ENCODE results near the gene ANAPC16.
A peak's percentile ranks its signal among the peaks of the same experiment; 100 is the strongest.
"Not testable (repeated sequence)": the region's sequence is repeated elsewhere in the genome, so short reads cannot be mapped to it uniquely, and the experiment has no call there.

The ANAPC16 gene

DNA sequence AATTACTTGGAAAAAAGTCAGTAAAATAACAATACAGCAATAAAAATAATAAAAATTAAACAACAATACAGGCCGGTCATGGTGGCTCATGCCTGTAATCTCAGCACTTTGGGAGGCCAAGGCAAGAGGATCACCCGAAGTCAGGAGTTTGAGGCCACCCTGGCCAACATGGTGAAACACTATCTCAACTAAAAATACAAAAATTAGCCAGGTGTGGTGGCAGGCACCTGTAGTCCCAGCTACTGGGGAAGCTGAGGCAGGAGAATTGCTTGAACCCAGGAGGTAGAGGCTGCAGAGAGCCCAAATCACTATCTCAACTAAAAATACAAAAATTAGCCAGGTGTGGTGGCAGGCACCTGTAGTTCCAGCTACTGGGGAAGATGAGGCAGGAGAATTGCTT, 4.0 kb upstream of the ANAPC16 start:
- DNase-seq (ENCODE audit: low spot score): not testable (repeated sequence)

DNA sequence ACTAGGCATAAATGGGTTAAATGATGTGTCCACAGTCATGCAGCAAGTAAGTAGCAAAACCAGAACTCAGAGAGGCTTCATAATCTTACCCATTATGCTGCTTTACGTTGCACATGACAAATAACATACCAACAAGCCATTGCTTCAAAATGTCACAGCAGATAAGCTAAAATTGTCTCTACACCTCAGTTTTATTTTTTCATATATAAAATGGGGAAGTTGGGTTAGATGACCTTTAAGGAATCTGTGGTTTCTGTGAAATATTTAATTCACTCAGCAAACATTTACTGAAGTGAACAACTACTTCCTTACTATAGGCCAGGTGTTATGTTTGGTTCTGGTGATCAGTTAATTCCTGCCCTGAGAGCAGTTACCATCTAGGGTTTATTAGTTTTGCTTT, 2.5 kb downstream of the ANAPC16 start:
- no peak for DNase-seq (ENCODE audit: low spot score)

DNA sequence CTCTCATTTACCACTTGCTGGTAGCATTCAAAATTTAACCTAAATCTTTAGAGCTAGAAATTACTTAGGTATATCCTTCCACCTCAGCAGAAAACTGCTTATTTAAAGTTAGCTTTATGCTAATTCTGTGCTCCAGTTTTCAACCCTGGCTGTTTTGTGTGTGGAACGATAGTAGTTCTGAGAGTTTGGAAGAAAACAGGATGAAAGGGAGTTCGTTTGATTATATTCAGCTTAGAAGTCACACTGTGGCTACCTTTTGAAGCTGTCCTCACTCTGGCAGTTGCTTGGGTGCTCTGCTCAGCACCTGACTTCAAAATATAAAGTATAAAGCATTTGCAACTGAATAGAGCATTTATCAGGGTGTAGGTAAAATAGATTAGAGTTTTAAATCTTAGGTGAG, 2.9 kb downstream of the ANAPC16 start:
- DNase-seq (ENCODE audit: low spot score): no peak

DNA sequence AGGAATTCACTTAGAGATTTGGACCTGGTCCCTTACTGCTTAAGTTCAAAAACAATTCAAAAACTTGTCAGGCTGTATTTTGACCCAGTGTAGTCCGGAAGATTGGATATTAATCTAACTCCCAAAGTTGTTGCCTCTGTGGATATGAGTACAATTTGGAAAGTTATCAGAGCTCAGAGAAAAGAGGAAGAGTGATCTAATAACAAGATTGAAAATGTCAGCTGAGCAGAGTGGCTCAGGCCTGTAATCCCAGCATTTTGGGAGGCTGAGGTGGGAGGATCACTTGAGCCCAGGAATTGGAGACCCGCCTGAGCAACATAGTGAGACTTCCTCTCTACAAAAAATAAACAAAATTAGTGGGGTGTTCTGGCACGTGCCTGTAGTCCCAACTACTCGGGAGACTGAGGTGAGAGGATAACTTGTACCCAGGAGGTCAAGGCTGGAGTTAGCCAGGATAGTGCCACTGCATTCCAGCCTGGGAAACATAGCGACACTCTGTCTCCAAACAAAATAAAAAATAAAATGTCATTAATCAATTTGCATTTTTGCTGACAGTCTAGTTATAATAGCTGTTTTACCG, 3.5 kb downstream of the ANAPC16 start:
- no peak for DNase-seq (ENCODE audit: low spot score)

DNA sequence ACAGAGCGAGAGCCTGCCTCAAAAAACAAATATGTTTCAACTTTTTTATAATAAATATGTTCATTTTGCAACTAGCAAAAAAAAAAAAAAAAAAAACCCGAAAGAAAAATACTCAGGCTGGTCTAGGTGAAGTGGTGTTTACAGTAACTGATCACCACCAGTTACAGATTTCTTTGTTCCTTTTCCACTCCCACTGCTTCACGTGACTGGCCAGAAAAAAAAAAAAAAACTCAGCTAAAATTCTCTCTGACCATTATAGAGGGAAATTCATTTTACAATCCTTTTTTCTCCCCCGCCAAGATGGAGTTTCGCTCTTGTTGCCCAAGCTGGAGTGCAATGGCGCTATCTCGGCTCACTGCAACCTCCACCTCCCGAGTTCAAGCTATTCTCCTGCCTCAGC, 4.8 kb downstream of the ANAPC16 start:
- no peak for DNase-seq (ENCODE audit: low spot score)

DNA sequence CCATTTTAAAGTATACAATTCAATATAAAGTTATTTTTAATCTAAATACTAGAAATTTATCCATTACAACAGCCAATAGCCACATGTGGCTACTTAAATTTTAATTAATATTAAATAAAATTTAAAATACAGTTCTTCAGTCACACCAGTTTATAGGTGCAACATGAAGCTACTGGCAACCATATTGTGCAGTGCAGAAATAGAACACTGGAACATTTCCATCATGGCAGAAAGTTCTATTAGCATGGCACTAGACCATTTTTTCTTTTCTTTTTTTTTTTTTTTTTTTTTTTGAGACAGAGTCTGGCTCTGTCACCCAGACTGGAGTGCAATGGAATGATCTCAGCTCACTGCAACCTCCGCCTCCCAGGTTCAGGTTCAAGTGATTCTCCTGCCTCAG, 5.5 kb downstream of the ANAPC16 start:
- no peak for DNase-seq (ENCODE audit: low spot score)

DNA sequence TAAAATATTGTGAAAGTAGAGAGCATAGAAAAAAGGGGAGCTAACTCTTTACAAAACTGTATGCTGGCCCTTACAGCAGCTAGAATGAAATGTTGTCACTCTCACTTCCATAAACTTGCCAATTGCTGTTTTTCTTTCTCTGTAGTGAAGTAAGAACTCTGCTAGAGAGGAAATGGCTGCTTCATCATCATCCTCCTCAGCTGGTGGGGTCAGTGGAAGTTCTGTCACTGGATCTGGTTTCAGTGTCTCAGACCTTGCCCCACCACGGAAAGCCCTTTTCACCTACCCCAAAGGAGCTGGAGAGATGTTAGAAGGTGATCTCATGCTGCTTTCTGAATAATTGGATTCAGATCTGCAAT, 7.9 kb downstream of the ANAPC16 start:
- no peak for DNase-seq (ENCODE audit: low spot score)

DNA sequence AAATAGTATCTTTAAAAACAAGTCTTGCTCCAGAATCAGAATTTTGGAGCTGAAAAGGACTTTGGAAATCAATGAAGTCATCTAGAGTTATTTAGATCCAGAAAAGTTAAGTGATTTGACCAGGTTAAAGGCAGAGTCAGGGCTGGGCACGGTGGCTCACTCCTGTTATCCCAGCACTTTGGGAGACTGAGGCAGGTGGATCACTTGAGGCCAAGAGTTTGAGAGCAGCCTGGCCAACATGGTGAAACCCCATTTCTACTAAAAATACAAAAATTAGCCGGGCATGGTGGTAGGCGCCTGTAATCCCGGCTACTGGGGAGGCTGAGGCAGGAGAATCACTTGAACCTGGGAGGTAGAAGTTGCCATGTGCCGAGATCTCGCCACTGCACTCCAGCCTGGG, 8.4 kb downstream of the ANAPC16 start:
- not testable (repeated sequence) for DNase-seq (ENCODE audit: low spot score)

DNA sequence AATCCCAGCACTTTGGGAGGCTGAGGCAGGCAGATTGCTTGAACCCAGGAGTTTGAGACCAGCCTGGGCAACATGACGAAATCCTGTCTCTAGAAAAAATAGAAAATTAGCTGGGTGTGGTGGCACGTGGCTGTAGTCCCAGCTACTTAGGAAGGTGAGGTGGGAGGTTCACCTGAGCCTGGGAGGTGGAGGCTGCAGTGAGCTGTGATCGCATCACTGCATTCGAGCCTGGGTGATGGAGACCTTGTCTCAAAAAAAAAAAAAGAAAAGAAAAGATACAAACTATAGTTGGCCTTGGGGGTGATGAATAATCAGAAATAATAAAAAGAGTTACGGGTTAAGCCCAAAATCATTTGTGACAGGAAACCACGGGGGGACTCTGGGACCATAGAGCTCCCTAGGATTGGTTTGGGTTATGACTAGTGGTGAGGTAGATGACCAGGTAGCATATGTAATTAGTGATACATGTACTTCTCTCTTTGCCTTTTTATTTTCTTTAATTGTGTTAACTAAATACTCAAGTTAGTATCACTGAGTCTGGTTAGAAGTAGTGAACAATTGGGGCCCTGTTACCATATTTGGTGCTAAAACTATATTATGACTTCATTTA, 10.7 kb downstream of the ANAPC16 start:
- no peak for DNase-seq (ENCODE audit: low spot score)

DNA sequence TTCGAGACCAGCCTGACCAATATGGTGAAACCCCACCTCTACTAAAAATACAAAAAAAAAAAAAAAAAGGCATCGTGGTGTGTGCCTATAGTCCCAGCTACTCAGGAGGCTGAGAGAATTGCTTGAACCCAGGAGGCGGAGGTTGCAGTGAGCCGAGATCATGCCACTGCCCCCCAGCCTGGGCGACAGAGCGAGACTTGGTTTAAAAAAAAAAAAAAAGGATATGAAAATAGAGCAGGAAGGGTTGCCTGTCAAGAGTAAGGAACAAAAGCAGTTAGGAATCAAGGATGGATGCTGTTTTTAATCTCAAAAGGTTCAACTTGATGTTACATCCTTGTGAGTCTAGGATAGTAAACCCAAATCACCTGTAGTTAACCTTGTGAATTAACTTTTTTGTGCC, 12.0 kb downstream of the ANAPC16 start:
- DNase-seq (ENCODE audit: low spot score): no peak

DNA sequence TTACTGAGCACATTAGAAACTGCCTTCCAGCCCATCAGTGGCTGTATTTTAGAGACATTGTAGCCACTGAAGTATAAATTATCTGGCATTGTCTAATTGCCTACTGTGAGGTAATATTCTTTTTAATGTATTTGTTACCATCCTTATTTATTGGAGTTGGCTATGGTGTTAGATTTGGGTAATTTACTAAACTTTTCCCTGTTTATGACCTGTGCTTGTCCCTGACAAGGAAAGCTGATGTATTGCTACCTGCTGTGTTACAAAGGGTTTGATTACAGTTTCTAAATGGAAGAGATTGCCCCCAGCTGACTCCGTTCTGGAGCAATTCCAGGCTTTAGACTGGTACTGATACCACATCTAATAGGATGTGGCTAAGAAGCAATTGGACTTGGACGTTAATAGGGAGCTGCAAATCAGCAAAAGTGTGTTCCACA, 12.5 kb downstream of the ANAPC16 start:
- no peak for DNase-seq (ENCODE audit: low spot score)

DNA sequence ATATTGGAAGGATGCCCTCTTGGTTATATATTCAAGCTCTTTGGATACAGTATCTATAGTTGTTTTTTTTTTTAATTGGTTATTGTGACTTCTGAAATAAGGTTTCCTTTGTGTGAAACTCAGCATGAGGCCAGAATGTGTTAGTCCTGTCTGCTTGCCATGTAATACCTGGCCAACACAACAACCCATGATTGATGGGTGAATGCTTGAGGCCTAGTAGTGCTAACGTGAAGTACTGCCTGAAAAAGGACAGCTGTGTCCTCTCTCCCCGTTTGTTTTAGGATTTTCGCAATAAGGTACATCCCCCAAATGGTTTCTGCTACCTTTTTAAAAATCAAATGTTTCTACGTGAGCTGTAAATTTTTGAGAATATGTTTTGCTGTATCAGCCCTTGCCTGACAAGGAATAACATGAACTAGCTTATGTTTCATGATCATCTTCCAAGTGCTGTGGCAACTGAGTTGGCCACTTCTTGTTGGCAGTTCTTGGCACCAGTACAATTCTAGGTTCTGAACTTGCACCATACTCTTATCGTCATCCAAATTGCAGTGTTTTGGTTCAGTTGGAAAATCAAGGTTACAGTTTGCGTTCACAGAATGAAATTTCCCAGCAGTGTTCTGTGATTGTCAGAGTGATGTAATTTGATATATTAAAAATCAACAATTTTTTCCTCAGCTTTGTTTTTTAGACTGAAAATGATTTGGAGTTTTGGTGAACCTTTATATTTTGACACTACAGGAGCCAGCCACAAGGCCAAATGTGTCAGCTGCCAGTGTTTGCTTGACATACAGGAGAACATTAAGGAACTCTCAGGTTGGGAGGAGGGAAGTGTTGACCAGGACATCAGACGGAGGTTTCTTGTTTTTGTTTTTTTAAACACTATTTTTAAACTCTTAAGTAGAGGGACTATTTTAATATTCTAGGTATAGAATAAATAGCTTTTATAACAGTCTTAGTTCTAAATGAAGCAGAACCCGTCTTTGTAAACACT, 13.7 kb downstream of the ANAPC16 start:
- DNase-seq (ENCODE audit: low spot score): no peak

DNA sequence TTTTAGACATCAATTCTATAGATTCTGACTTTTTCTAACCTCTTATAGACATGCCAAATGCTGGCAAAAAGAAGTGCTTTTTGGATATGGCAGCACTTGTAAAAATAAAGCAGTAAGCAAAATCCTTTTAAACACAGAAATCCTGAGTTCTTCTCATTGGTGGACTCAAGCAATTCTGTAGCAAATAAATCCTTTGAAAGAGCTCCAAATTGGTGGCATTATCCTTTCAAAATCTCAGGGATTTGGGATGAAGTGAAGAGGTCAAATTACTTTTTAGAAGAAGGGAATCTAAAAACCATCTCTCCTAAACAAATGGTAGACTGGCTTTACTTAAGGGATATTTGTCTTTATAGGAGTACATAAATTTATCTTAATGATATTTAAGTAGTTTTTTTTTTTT, 17.8 kb downstream of the ANAPC16 start:
- no peak for DNase-seq (ENCODE audit: low spot score)

DNA sequence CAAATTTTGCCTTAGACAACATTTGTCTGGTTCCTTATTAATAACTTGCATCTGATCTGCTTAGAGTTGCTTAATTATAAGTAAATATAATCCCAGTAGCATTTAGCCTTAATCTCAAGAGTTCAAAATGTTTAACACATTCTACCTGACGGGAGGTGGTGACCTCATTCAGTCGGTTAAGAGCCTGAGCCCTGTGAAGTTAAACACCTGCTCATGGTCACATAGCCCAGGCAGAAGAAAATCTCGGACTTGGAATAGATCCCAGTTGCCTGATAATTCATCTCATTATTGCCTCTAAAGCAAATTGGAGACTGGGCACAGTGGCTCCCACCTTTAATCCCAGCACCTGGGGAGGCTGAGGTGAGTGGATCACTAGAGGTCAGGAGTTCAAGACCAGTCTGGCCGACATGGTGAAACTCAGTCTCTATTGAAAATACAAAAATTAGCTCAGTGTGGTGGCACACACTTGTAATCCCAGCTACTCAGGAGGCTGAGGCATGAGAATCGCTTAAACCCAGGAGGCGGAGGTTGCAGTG, 18.8 kb downstream of the ANAPC16 start:
- DNase-seq (ENCODE audit: low spot score): no peak

DNA sequence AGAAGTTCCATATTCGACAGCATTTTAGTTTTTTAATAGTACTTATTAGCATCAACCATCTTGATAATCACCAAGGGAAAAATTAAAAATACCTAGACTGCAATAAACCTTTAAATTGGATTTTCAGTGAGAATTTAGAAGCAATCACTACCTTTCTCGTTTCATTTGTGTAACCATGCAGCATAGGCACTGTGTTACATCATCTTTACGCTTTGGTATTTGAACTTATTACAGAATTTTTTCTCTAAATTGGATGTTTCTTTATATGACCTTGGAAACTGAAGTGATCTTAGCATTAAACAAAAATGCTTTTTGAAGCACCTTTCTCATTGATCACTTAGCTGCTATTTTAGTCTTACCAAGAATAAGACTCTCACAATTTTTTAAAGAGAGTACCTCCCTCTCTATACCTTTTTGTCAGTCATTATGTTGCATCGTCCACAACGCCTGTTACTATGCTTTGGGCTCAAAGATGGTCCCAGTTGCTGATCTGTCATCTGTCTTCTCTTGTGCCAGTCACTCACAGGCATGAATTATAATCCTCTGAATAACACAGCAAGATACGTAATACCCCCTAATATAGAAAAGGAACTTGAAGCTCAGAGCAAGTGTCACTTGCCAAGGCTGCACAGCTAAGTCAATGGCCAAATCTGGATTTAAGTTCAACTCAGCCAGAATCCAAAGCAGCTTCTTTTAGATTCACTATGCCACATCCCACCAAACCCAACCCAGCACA, 19.9 kb downstream of the ANAPC16 start:
- DNase-seq (ENCODE audit: low spot score): no peak

DNA sequence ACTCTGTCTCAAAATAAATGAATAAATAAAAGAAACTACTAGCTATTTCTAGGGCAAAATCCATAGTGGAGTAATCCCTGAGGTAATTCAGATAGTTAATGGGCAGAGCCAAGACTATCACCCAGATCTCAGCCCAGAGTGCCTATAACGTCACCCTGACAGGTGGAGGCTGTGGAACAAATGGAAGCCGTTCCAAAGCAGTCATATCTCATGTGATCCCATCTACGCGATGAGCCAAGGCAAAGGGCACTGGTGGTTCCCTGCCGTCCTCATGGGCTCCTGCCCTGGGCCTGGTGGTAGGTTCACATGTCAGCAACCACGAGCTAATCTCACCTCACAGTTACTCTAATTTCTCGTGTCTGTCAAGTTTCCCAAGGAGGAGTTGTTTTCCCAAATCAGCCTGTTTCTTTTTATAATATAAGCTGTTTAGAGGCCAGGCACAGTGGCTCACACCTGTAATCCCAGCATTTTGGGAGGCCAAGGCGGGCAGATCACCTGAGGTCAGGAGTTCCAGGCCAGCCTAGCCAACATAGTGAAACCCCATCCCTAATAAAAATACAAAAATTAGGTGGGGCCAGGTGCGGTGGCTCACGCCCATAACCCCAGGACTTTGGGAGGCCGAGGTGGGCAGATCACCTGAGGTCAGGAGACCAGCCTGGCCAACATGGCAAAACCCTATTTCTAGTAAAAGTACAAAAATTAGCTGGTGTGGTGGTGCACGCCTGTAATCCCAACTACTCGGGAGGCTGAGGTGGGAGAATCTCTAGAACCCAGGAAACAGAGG, 22.8 kb downstream of the ANAPC16 start:
- no peak for DNase-seq (ENCODE audit: low spot score)

DNA sequence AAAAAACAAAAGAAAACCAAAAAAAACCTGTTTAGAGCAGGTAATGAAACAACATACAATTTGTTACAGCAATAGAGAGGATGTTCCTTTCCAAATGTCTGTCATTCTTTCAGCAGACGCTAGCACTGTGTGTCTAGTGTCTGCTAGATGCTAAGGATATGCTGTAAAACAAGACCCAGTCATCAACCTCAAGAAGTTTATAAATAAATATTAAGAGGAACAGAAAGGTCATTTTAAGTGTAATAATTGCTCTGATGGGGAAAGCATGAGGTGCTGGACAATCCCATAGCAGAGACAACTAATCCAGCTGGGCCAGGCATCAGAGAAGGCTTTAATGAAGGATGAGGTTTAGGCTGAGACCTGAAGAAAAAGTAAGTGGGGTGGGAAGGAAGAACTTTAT, 23.6 kb downstream of the ANAPC16 start:
- DNase-seq (ENCODE audit: low spot score): no peak

DNA sequence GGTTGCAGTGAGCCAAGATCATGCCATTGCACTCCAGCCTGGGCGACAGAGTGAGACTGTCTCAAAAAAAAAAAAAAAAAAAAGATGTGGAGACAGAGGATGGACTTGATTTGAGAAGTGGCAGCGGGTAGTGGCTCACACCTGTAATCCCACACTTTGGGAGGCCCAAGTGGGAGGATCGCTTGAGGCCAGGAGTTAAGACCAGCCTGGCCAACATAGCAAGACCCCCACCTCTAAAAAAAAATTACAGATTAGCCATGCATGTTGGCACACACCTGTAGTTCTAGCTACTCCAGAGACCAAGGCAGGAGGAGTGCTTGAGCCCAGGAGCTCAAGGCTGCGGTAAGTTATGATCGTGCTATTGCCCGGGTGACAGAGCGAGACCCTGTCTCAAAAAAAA, 24.6 kb downstream of the ANAPC16 start:
- no peak for DNase-seq (ENCODE audit: low spot score)

DNA sequence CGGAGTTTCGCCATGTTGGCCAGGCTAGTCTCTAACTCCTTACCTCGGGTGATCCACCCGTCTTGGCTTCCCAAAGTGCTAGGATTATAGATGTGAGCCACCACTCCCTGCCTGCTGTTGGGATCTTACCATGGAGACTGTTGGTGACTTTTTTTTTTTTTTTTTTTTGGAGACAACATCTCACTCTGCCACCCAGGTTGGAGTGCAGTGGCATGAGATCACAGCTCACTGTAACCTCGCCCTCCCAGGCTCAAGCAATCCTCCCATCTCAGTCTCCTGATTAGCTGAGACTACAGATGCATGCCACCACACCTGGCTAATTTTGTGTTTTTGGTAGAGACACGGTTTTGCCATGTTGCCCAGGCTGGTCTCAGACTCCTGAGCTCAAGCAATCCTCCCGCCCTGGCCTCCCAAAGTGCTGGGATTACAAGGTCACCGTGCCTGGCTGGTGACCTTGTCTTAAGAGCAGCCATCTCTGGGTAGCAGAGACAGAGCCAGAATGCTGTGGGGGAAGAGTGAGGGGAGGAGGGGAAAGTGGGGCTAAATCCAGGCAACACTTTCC, 26.0 kb downstream of the ANAPC16 start:
- DNase-seq (ENCODE audit: low spot score): no peak

DNA sequence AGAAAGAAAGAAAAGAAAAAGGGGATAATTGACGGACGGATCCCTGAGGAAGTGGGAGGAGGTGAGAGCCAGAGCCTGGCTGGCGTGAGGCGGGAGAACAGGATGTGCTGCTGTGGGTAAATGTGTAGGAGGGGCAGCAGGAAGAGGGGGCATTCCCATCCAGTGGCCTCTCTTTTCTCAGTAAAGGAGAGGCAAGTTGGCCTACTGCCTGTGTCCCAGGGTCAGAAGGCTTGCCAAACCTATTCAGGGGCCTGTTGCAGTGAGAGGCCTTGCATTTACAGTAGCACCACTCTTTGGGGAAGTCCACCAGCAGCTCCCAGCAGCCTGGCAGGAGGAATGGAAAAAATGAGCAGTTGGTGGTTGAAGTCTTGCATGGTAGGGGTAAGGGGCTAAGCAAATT, 26.9 kb downstream of the ANAPC16 start:
- DNase-seq (ENCODE audit: low spot score): peak; percentile 51

DNA sequence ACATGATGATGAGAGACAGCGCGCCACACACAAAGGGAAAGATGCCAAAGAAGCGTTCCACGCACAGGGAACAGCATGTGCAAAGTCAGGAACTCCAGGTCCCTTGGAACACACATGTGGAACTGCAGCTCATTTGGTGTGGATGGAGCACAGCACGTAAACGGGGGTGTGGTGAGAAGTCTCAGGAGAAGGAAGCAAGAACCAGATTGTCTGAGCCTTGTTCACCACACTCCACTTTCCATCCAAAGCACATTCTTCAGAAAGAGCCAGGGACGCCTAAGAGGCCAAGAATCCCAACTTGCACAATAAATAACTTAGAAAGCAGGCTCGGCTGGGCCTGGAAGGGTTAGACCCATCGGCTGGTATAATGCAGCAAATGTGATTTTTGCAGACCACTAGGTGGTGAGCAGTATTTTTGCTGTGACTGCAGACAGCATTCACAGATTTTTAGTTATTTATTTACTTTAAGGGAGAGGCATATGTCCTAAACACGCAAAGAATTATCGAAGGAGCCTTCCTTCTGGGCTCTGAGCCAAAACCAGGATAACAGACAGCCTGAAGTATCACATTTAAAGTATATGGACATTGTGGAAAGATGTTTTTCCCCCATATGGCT, 28.1 kb downstream of the ANAPC16 start:
- DNase-seq (ENCODE audit: low spot score): no peak
